ENCODE measurements around the gene DCT.
A peak's percentile ranks its signal among the peaks of the same experiment; 100 is the strongest.

DCT gene

DNA sequence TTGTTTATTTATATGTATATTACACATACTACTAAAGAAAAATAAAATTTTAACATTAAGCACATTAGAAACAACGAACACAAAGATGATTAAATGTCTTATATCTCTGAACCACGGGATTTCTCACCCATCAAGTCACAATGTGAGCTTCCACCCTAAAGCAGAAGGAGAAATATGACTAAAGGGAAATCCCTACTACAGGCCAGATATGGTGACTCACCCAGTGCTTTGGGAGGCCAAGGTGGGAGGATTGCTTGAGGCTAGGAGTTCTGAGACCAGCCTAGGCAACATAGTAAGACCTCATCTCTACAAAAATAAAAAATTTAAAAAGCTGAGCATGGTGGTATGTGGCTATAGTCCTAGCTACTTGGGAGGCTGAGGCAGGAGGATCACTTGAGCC, 24.6 kb downstream of the DCT start:
- no peak overlapping the region for H3K4me3 ChIP-seq (ENCODE audit: low read depth, low read length)
- TF ChIP-seq MYC (IDR thresholded peaks at IDR 0.05; ENCODE audit: low read depth, low read length) (no peak), CTCF (IDR thresholded peaks at IDR 0.05; ENCODE audit: low read depth, low read length) (no peak), POLR2A (IDR thresholded peaks at IDR 0.05; ENCODE audit: extremely low read depth, insufficient read length) (no peak), MAX (IDR thresholded peaks at IDR 0.05; ENCODE audit: low read depth, low read length) (no peak)
- no peak for DNase-seq (ENCODE audit: low read depth)

DNA sequence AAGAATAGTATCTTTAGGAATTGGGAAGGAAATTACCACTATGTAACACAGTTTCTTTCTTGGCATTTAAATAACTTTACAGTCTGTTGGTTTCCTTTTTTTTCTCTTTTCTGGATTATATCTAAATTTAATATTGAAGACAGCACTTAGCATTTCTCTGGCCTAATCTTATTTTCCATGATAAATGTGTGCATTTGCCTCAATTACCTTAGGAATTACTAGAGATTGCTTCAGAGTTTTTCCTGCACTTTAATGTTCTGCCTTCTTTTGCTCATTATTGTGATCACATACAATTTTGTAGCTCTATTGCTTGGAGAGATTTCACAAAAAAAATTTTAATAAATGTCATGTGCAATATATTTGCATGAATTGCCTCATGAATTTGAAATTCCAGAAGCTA, 25.1 kb downstream of the DCT start:
- TF ChIP-seq MYC (IDR thresholded peaks at IDR 0.05; ENCODE audit: low read depth, low read length) (no peak), MAX (IDR thresholded peaks at IDR 0.05; ENCODE audit: low read depth, low read length) (no peak), POLR2A (IDR thresholded peaks at IDR 0.05; ENCODE audit: extremely low read depth, insufficient read length) (no peak), CTCF (IDR thresholded peaks at IDR 0.05; ENCODE audit: low read depth, low read length) (no peak)
- DNase-seq (ENCODE audit: low read depth), result no peak
- no peak overlapping the region for H3K4me3 ChIP-seq (ENCODE audit: low read depth, low read length)

GRCh38 chr13:94444826-94445225, 34.7 kb downstream of the DCT start:
- TF ChIP-seq CTCF (IDR thresholded peaks at IDR 0.05; ENCODE audit: low read depth, low read length) (no peak), MAX (IDR thresholded peaks at IDR 0.05; ENCODE audit: low read depth, low read length) (no peak), MYC (IDR thresholded peaks at IDR 0.05; ENCODE audit: low read depth, low read length) (no peak), POLR2A (IDR thresholded peaks at IDR 0.05; ENCODE audit: extremely low read depth, insufficient read length) (no peak)
- no peak for DNase-seq (ENCODE audit: low read depth)
- H3K4me3 ChIP-seq (ENCODE audit: low read depth, low read length), result no peak overlapping the region

DNA sequence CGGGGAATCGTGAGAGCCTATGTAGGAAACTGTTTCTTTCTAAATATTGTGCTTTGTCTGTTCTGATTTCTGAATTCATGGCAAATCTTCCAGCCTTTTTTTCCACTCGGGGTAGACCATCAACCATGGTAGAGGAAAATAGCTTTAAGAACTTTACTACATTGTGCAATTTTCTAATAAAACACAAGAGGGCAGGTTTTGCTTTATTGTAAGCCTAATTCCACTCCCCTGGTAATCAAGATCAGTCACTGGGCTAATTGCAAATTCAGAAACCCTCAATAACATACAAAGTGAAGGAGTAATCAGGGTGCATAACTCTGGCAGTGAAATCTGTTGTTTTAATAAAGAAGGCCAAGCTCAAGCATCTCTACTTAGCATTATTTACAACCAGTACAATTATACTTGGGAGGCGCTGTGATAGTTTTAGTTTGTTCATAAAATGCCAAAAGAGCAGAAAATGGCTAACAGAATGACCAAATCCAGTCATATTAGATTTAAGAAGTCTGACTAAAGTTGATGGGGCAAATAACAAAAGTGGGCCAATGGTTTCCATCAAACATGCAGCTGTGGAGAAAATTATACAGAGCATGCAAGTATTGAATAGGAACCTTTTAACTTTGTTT, 43.8 kb downstream of the DCT start:
- H3K4me3 ChIP-seq (ENCODE audit: low read depth, low read length), result no peak overlapping the region
- no peak for TF ChIP-seq MAX (IDR thresholded peaks at IDR 0.05; ENCODE audit: low read depth, low read length)
- no peak for TF ChIP-seq MYC (IDR thresholded peaks at IDR 0.05; ENCODE audit: low read depth, low read length)
- TF ChIP-seq POLR2A (IDR thresholded peaks at IDR 0.05; ENCODE audit: extremely low read depth, insufficient read length), result no peak
- peak; percentile 32 for TF ChIP-seq CTCF (IDR thresholded peaks at IDR 0.05; ENCODE audit: low read depth, low read length)
- DNase-seq (ENCODE audit: low read depth), result peak; percentile 59

DNA sequence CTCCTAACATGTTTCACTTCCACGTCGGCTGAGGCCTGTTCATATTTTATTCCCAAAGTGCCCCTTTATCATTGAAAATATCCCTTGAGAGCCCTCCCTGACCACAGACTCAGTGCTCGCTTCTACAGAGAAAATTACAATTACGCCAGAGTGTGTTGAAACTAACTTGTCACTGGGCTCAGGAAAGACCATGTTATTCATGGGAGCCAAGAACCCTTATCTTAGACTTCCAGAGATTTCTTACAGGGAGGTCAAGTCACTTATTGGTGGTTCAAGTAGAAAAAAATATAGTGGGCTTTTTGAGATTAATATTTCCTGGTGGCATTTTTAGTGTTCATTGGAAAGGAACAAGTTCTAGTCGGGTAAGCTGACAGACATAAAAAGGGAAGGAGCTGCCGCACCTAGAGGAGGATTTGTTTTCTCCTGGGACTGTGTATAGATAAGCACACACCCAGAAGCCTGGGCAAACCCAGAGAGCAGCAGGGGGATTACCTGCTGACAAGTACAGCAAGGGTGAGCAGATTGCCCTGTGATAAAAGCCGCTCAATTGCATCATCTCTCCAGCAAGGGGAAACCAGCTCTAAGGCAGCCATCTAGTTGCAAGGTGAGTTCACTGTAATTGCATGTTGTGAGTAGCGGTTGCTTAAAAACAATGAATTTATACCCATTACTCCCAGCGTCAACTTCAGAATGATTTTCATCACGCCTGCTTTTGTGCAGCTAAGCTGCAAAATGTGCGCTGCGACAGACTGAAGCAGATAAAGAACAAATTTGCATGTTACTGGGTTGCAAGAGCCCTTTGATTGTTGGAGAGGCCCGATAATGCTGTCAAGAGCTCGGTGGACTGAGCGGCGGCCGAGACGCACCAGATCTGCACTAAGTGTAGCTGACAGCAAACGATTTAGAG, 46.2 kb downstream of the DCT start:
- H3K4me3 ChIP-seq (ENCODE audit: low read depth, low read length), result no peak overlapping the region
- no peak for TF ChIP-seq MAX (IDR thresholded peaks at IDR 0.05; ENCODE audit: low read depth, low read length)
- TF ChIP-seq POLR2A (IDR thresholded peaks at IDR 0.05; ENCODE audit: extremely low read depth, insufficient read length), result no peak
- TF ChIP-seq MYC (IDR thresholded peaks at IDR 0.05; ENCODE audit: low read depth, low read length), result no peak
- no peak for TF ChIP-seq CTCF (IDR thresholded peaks at IDR 0.05; ENCODE audit: low read depth, low read length)
- DNase-seq (ENCODE audit: low read depth), result peak; percentile 66

Data from NB4 (cell line).